HEK293 (cell line): ENCODE results near the gene PRKAG2.

Experiments
- CTCF ChIA-PET: fragments of 350-600 bp; formaldehyde crosslinking; extraction: SDS; loops from one replicate; lab custom pipeline; 2021; ENCODE audit warnings: antibody characterized with exemption; lab: Yijun Ruan, JAX
- POLR2A ChIA-PET: fragments of 300-600 bp; formaldehyde crosslinking; extraction: SDS; loops from one replicate; lab custom pipeline; 2020; ENCODE audit warnings: antibody characterized with exemption, inconsistent platforms; lab: Yijun Ruan, JAX
- H3K27ac ChIP-seq: fragments of 200-500 bp; sonication (Bioruptor generic); 2 replicates; pipeline ENCODE4 v1.5.1; 2014; ENCODE audit warnings: low read depth, low read length, control low read depth, inconsistent platforms; ENCODE audit errors: extremely low read depth
- H3K36me3 ChIP-seq, 2 experiments: fragments of 200-500 bp in 1 of 2; sonication (Bioruptor generic) in 1 of 2; 1 replicate in 1 of 2; 2 replicates in 1 of 2; pipeline ENCODE4 v1.5.1; 2014 to 2017; ENCODE audit warnings: inconsistent platforms in 2 of 2, low read length in 2 of 2; ENCODE audit not compliant: control insufficient read depth in 2 of 2, insufficient read depth in 1 of 2
- H3K4me1 ChIP-seq: fragments of 200-500 bp; sonication (Bioruptor generic); 2 replicates; pipeline ENCODE4 v1.5.1; 2014; ENCODE audit warnings: mild to moderate bottlenecking, low read length, inconsistent platforms; ENCODE audit not compliant: control insufficient read depth, insufficient read depth
- H3K4me3 ChIP-seq: 2 replicates; pipeline ENCODE4 v1.5.1; 2011; ENCODE audit warnings: low read depth, mild to moderate bottlenecking, control low read depth, low read length, moderate library complexity
- H3K9me3 ChIP-seq: fragments of 200-500 bp; sonication (Bioruptor generic); 2 replicates; pipeline ENCODE4 v1.5.1; 2014; ENCODE audit warnings: low read depth, low read length, inconsistent platforms; ENCODE audit not compliant: control insufficient read depth, insufficient read depth
- EGR2 ChIP-seq: fragments of 450-650 bp; formaldehyde crosslinking; IDR thresholded peaks from 2 replicates; pipeline ENCODE4 v1.5.1; 2016; ENCODE audit warnings: low read depth, missing biosample characterization, missing genetic modification characterization
- GLIS1 ChIP-seq: fragments of 450-650 bp; formaldehyde crosslinking; IDR thresholded peaks from 2 replicates; pipeline ENCODE4 v1.5.1; 2016; ENCODE audit warnings: missing biosample characterization, missing genetic modification characterization
- GLIS2 ChIP-seq: fragments of 450-650 bp; formaldehyde crosslinking; IDR thresholded peaks from 2 replicates; pipeline ENCODE4 v1.5.1; 2016; ENCODE audit warnings: missing biosample characterization, missing genetic modification characterization
- PRDM2 ChIP-seq: fragments of 450-650 bp; formaldehyde crosslinking; IDR thresholded peaks from 2 replicates; pipeline ENCODE4 v1.5.1; 2016; ENCODE audit warnings: missing biosample characterization, missing genetic modification characterization, borderline replicate concordance
- ZBTB1 ChIP-seq: fragments of 450-650 bp; formaldehyde crosslinking; IDR thresholded peaks from 2 replicates; pipeline ENCODE4 v1.5.1; 2016; ENCODE audit warnings: missing biosample characterization, missing genetic modification characterization
- ZFHX2 ChIP-seq: fragments of 450-650 bp; formaldehyde crosslinking; conservative IDR thresholded peaks from 2 replicates; pipeline ENCODE4 v1.5.1; 2016; ENCODE audit warnings: missing biosample characterization, missing genetic modification characterization
- ZFP3 ChIP-seq: fragments of 450-650 bp; formaldehyde crosslinking; IDR thresholded peaks from 2 replicates; pipeline ENCODE4 v1.5.1; 2016; ENCODE audit warnings: low read depth, missing biosample characterization, missing genetic modification characterization
- ZIC2 ChIP-seq: fragments of 450-650 bp; formaldehyde crosslinking; IDR thresholded peaks from 2 replicates; pipeline ENCODE4 v1.5.1; 2016; ENCODE audit warnings: missing biosample characterization, missing genetic modification characterization
- ZNF146 ChIP-seq: fragments of 450-650 bp; formaldehyde crosslinking; IDR thresholded peaks from 2 replicates; pipeline ENCODE4 v1.5.1; 2016; ENCODE audit warnings: missing biosample characterization, missing genetic modification characterization
- ZNF211 ChIP-seq: fragments of 450-650 bp; formaldehyde crosslinking; IDR thresholded peaks from 2 replicates; pipeline ENCODE4 v1.5.1; 2016; ENCODE audit warnings: low read depth, missing biosample characterization, missing genetic modification characterization
- ZNF221 ChIP-seq: fragments of 450-650 bp; formaldehyde crosslinking; IDR thresholded peaks from 2 replicates; pipeline ENCODE4 v1.5.1; 2017; ENCODE audit warnings: missing biosample characterization, missing genetic modification characterization, borderline replicate concordance
- ZNF350 ChIP-seq: fragments of 450-650 bp; formaldehyde crosslinking; IDR thresholded peaks from 2 replicates; pipeline ENCODE4 v1.5.0; 2017; ENCODE audit warnings: missing biosample characterization, mild to moderate bottlenecking, missing genetic modification characterization
- ZNF366 ChIP-seq: fragments of 450-650 bp; formaldehyde crosslinking; conservative IDR thresholded peaks from 2 replicates; pipeline ENCODE4 v1.5.1; 2016; ENCODE audit warnings: missing biosample characterization, missing genetic modification characterization
- ZNF416 ChIP-seq: fragments of 450-650 bp; formaldehyde crosslinking; IDR thresholded peaks from 2 replicates; pipeline ENCODE4 v1.5.1; 2016; ENCODE audit warnings: missing biosample characterization, missing genetic modification characterization
- ZNF423 ChIP-seq: fragments of 450-650 bp; formaldehyde crosslinking; IDR thresholded peaks from 2 replicates; pipeline ENCODE4 v1.5.1; 2016; ENCODE audit warnings: missing biosample characterization, missing genetic modification characterization
- ZNF585B ChIP-seq: fragments of 450-650 bp; formaldehyde crosslinking; IDR thresholded peaks from 2 replicates; pipeline ENCODE4 v1.5.1; 2016; ENCODE audit warnings: missing biosample characterization, missing genetic modification characterization
- ZNF624 ChIP-seq: fragments of 450-650 bp; formaldehyde crosslinking; IDR thresholded peaks from 2 replicates; pipeline ENCODE4 v1.5.1; 2017; ENCODE audit warnings: missing biosample characterization, missing genetic modification characterization
- ZNF654 ChIP-seq: fragments of 450-650 bp; formaldehyde crosslinking; IDR thresholded peaks from 2 replicates; pipeline ENCODE4 v1.5.1; 2016; ENCODE audit warnings: low read depth, missing biosample characterization, missing genetic modification characterization
- ZNF768 ChIP-seq: fragments of 450-650 bp; formaldehyde crosslinking; IDR thresholded peaks from 2 replicates; pipeline ENCODE4 v1.5.1; 2018; ENCODE audit warnings: missing biosample characterization, mild to moderate bottlenecking, missing genetic modification characterization
- ZNF777 ChIP-seq: fragments of 450-650 bp; formaldehyde crosslinking; IDR thresholded peaks from 2 replicates; pipeline ENCODE4 v1.5.1; 2017; ENCODE audit warnings: missing biosample characterization, missing genetic modification characterization, borderline replicate concordance
- ZNF791 ChIP-seq: fragments of 450-650 bp; formaldehyde crosslinking; IDR thresholded peaks from 2 replicates; pipeline ENCODE4 v1.5.1; 2016; ENCODE audit warnings: missing biosample characterization, missing genetic modification characterization
- ZNF837 ChIP-seq: fragments of 450-650 bp; formaldehyde crosslinking; IDR thresholded peaks from 2 replicates; pipeline ENCODE4 v1.5.1; 2016; ENCODE audit warnings: missing biosample characterization, missing genetic modification characterization
- TF ChIP-seq, protein P1 (sequence below): fragments of 450-650 bp; IDR thresholded peaks from 2 replicates; pipeline ENCODE4 v1.5.1; 2018; ENCODE audit warnings: missing biosample characterization, mild to moderate bottlenecking, missing genetic modification characterization
- TF ChIP-seq, protein P2 (sequence below): fragments of 450-650 bp; formaldehyde crosslinking; IDR thresholded peaks from 2 replicates; pipeline ENCODE4 v1.5.1; 2017; ENCODE audit warnings: missing biosample characterization, missing genetic modification characterization

PRKAG2 gene

DNA sequence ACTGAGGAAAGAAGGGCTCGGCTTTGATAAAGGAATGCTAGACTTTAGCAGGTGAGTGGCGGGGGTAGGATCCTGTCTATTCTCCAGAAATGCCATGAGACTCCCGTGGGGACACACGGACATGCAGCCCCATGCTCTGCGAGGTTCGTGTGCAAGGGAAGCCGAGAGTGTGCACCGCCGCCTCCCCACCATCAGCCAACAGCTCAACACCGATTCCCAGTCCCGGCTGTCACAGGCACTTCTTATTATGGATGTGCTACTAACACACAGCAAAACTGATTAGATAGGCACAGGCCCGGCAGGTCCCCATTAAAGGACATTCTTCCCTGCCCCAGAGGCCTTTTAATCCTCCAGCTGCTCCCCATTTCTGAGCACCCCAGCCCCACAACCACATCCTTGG lies 154.4 kb downstream of the PRKAG2 start:
- Histone ChIP-seq H3K4me1 (0 out of 2 replicates have a peak, but pooled peaks cover 3% of the 10 kb centered on the region), H3K9me3 (no peaks in the 10 kb centered on the region), H3K27ac (no peak overlapping the region), H3K4me3 (no peak overlapping the region), H3K36me3 (peaks cover 0 to 4% of the 10 kb centered on the region in 2 experiments; a peak in 1 of 3 replicates)
- TF ChIP-seq ZNF366 (no peak), ZNF585B (tag by site-specific recombination) (no peak), ZNF423 (no peak), ZFP3 (tag by site-specific recombination) (no peak), ZNF791 (tag by site-specific recombination) (no peak), ZNF221 (no peak)
- TF ChIP-seq, protein P1, sequence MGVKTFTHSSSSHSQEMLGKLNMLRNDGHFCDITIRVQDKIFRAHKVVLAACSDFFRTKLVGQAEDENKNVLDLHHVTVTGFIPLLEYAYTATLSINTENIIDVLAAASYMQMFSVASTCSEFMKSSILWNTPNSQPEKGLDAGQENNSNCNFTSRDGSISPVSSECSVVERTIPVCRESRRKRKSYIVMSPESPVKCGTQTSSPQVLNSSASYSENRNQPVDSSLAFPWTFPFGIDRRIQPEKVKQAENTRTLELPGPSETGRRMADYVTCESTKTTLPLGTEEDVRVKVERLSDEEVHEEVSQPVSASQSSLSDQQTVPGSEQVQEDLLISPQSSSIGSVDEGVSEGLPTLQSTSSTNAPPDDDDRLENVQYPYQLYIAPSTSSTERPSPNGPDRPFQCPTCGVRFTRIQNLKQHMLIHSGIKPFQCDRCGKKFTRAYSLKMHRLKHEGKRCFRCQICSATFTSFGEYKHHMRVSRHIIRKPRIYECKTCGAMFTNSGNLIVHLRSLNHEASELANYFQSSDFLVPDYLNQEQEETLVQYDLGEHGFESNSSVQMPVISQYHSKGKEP, result no peak
- CTCF ChIA-PET, result interaction anchor here (0.8 to 2.4 kb wide), 2 partner anchors 9 to 17 kb away, joined by 4 to 8 read pairs; no protein-coding TSS in a partner anchor
- POLR2A ChIA-PET, result interaction anchor here (0.6 to 0.8 kb wide), 2 partner anchors 14 to 81 kb away, joined by 4 to 6 read pairs; no protein-coding TSS in a partner anchor

- Histone ChIP-seq H3K27ac (no peak overlapping the region), H3K9me3 (no peaks in the 10 kb centered on the region), H3K36me3 (peaks cover 0 to 4% of the 10 kb centered on the region in 2 experiments; a peak in 1 of 3 replicates), H3K4me1 (no peaks in the 10 kb centered on the region), H3K4me3 (no peak overlapping the region)
- TF ChIP-seq ZNF624 (tag by site-specific recombination) (no peak), ZFHX2 (0 out of 2 replicates have a peak, but pooled peaks have one; percentile 26), ZNF777 (tag by site-specific recombination) (no peak), EGR2 (tag by site-specific recombination) (peak; percentile 23; the same call in 1 of the 2 replicates), ZNF350 (tag by site-specific recombination) (no peak), ZNF837 (no peak), ZNF654 (tag by site-specific recombination) (no peak), ZBTB1 (tag by site-specific recombination) (no peak)
- TF ChIP-seq, protein P2, sequence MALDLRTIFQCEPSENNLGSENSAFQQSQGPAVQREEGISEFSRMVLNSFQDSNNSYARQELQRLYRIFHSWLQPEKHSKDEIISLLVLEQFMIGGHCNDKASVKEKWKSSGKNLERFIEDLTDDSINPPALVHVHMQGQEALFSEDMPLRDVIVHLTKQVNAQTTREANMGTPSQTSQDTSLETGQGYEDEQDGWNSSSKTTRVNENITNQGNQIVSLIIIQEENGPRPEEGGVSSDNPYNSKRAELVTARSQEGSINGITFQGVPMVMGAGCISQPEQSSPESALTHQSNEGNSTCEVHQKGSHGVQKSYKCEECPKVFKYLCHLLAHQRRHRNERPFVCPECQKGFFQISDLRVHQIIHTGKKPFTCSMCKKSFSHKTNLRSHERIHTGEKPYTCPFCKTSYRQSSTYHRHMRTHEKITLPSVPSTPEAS (tag by site-specific recombination), result no peak
- ChIA-PET CTCF (interaction anchor here (0.7 to 2.4 kb wide), 3 partner anchors 8 to 16 kb away, joined by 3 to 8 read pairs (median 4); no protein-coding TSS in a partner anchor), POLR2A (interaction anchor here (0.6 to 0.8 kb wide), 2 partner anchors 15 to 80 kb away, joined by 4 to 6 read pairs; no protein-coding TSS in a partner anchor)
Measured at GRCh38 chr7:151721694-151722093, 155.2 kb downstream of the PRKAG2 start.

- no peak for TF ChIP-seq PRDM2 (tag by site-specific recombination)
- TF ChIP-seq GLIS2 (tag by site-specific recombination), result 0 out of 2 replicates have a peak, but pooled peaks have one; percentile 13
- TF ChIP-seq ZNF791 (tag by site-specific recombination), result no peak
- TF ChIP-seq ZNF416 (tag by site-specific recombination), result no peak
- TF ChIP-seq GLIS1 (tag by site-specific recombination), result no peak
- no peak for TF ChIP-seq ZNF768 (tag by site-specific recombination)
- no peak for TF ChIP-seq ZIC2 (tag by site-specific recombination)
- TF ChIP-seq ZNF146 (tag by site-specific recombination), result no peak
- TF ChIP-seq ZNF211 (tag by site-specific recombination), result no peak
- POLR2A ChIA-PET, result no interaction called here
- CTCF ChIA-PET, result interaction anchor here (0.7 kb wide), 1 partner anchor 14 kb away, joined by 3 read pairs; no protein-coding TSS in a partner anchor
- no peak overlapping the region for H3K27ac ChIP-seq
- no peak overlapping the region for H3K4me3 ChIP-seq
- H3K36me3 ChIP-seq, result peaks cover 0 to 4% of the 10 kb centered on the region in 2 experiments; a peak in 1 of 3 replicates
- H3K9me3 ChIP-seq, result no peaks in the 10 kb centered on the region
- H3K4me1 ChIP-seq, result no peaks in the 10 kb centered on the region
Measured at GRCh38 chr7:151721236-151721635, 155.7 kb downstream of the PRKAG2 start.
